Adrenal gland (tissue), 12 donors: ENCODE measurements around the gene FCHSD2. TPM values are rescaled to one million over a fixed set of nuclear protein-coding genes. Genes with fewer than 3 reads are reported as not detected.

ENCODE experiments used
- DNase-seq, 7 donors: peaks; one replicate each; pipeline ENCODE4 v3.0.0-alpha.2; 2019 to 2020
- H3K27ac ChIP-seq, 5 donors: fragments of 200-600 bp; sonication (generic) in 4 of 5; 1 replicate in 3 of 5; 2 replicates in 2 of 5; pipeline versions ENCODE4 v1.5.1 to v1.8.0; 2016 to 2020; ENCODE audit warnings: mild to moderate bottlenecking in 1 of 5
- H3K27me3 ChIP-seq: fragments of 200-600 bp; 2 replicates; pipeline ENCODE4 v1.8.0; 2021
- H3K36me3 ChIP-seq, 2 donors: fragments of 200-600 bp; replicated peaks in 1 of 2; 1 replicate in 1 of 2; 2 replicates in 1 of 2; pipeline versions ENCODE4 v1.5.1 to v1.8.0; 2018 to 2022
- H3K4me1 ChIP-seq, 2 donors: fragments of 200-600 bp; replicated peaks in 1 of 2; 1 replicate in 1 of 2; 2 replicates in 1 of 2; pipeline versions ENCODE4 v1.5.1 to v1.8.0; 2018 to 2021
- H3K4me3 ChIP-seq, 4 donors: fragments of 200-600 bp; sonication (generic) in 3 of 4; one replicate each; pipeline ENCODE4 v1.5.1; 2016 to 2018
- H3K9me3 ChIP-seq, 3 donors: fragments of 200-600 bp; sonication (generic) in 1 of 3; replicated peaks in 1 of 3; 1 replicate in 2 of 3; 2 replicates in 1 of 3; pipeline versions ENCODE4 v1.5.1 to v1.8.0; 2016 to 2021
- CTCF ChIP-seq, 6 experiments: fragments of 450-650 bp in 4 of 6; fragments of 200-600 bp in 2 of 6; sonication (generic) in 1 of 6; IDR thresholded peaks; 1 replicate in 5 of 6; 2 replicates in 1 of 6; pipeline versions ENCODE4 v1.5.1 to v1.8.0; 2016 to 2021; ENCODE audit warnings: antibody characterized with exemption in 6 of 6, mild to moderate bottlenecking in 2 of 6, moderate library complexity in 1 of 6
- POLR2A ChIP-seq, 2 donors: fragments of 450-650 bp; IDR thresholded peaks; one replicate each; pipeline ENCODE4 v1.6.1; 2017; ENCODE audit warnings: antibody characterized with exemption in 2 of 2, mild to moderate bottlenecking in 2 of 2, moderate library complexity in 1 of 2
- WGBS, 4 donors: extraction: QIAGEN DNeasy Blood & Tissue Kit in 2 of 4; methylation state at CpG; one replicate each; pipeline versions ENCODE4 v1.1.5 to v1.1.7; 2013 to 2017; 5-methylcytosine and 5-hydroxymethylcytosine counted together
- intact Hi-C, 2 donors: fragments of 100-400 bp; cut with DNase I; formaldehyde crosslinking; loops; one replicate each; pipeline versions ENCODE4 v1.14.1 to v1.15.0; 2022 to 2023
- polyA plus RNA-seq, 3 donors: library from polyadenylated mRNA; stranded (reverse); fragments of 200-250 nt in 2 of 3; fragments of 350-450 nt in 1 of 3; fragmentation: Illumina TruSeq in 1 of 3; extraction: RNeasy Lipid Tissue Mini Kit (QIAGEN cat#74804) in 1 of 3; gene quantifications; one replicate each; pipeline ENCODE4 v1.2.3, GENCODE V29; 2013 to 2014
- total RNA-seq, 9 donors: library from RNA; depleted of rRNA in 4 of 9; stranded (reverse); fragments of >200 nt in 4 of 9; fragments of 120-200 nt in 1 of 9; fragmentation: NEBNext Ultra II Directional in 1 of 9; extraction: Animal tissue kit (Norgen Biotek cat#: 25700) in 1 of 9; gene quantifications; one replicate each; pipeline versions ENCODE4 v1.1.0 to v1.2.4, GENCODE V29; 2013 to 2023
- donor health status: healthy with polysubstance abuse.
- donor health status: Bipolar disorder and iron deficiency.
- donor health status: DM: yes; HTN: yes; CAD: no.
- donor health status: DM: no; HTN: no; CAD: no.
- donor health status: DM: no; HTN: no; CAD: no.
- donor health status: DM: yes; HTN: yes; CAD: no.

The FCHSD2 gene
- total and polyA plus RNA-seq, 12 donors = 14.6 to 67.2 (median 32.7) TPM

DNA sequence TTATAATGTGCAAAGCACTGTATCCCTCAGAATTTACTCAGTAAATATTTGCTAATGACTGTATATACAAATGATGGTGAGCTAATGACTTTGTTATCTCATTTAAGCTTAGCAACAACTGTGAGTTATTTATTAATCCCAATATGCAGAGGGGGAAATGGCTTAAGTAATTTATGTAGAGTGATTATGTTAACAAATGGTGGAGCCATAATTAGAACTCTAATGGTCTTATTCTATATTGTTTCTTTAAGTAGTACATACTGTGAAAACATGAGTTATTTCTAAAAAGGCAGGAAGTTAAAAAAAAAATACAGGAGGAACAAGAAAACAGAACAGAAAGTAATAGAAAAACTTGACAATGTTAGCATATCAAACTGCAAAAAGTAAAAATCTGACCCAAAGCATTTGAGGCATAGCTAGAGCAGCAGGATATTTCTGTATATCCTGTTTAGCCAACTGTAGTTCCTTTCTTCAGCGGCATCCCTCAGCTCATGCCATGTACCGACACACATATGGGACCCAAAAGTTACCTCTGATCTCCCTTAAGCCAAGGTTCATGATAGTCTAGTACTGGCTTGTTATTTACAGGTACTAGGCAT is 94.2 kb downstream of the FCHSD2 start:
- peaks cover 0 to 23% of the 10 kb centered on the region in 2 donors for H3K4me1 ChIP-seq
- no peaks in the 10 kb centered on the region for H3K36me3 ChIP-seq
- DNase-seq = no peak
- no peak overlapping the region for H3K4me3 ChIP-seq
- H3K27ac ChIP-seq = peak overlapping the region in 1 of 5 donors; percentile 69
- TF ChIP-seq CTCF (IDR thresholded peaks at IDR 0.05) (no peak), POLR2A (IDR thresholded peaks at IDR 0.05) (no peak)
- intact Hi-C loops = no loop called here
- H3K9me3 ChIP-seq = no peaks in the 10 kb centered on the region
- WGBS, 4 donors = 49 to 67% (median 60%) methylated on average over 2 of the region's 2 CpGs
- no peaks in the 10 kb centered on the region for H3K27me3 ChIP-seq

GRCh38 chr11:73040046-73040445 is 102.1 kb downstream of the FCHSD2 start:
- 80 to 89% (median 86%) methylated on average over 2 of the region's 2 CpGs for WGBS, 4 donors
- intact Hi-C loops = no loop called here
- Histone ChIP-seq H3K9me3 (no peaks in the 10 kb centered on the region), H3K36me3 (no peaks in the 10 kb centered on the region), H3K27ac (no peak overlapping the region), H3K4me1 (peaks cover 0 to 6% of the 10 kb centered on the region in 2 donors), H3K4me3 (no peak overlapping the region), H3K27me3 (no peaks in the 10 kb centered on the region)
- DNase-seq = no peak
- no peak for TF ChIP-seq CTCF (IDR thresholded peaks at IDR 0.05)
- no peak for TF ChIP-seq POLR2A (IDR thresholded peaks at IDR 0.05)

DNA sequence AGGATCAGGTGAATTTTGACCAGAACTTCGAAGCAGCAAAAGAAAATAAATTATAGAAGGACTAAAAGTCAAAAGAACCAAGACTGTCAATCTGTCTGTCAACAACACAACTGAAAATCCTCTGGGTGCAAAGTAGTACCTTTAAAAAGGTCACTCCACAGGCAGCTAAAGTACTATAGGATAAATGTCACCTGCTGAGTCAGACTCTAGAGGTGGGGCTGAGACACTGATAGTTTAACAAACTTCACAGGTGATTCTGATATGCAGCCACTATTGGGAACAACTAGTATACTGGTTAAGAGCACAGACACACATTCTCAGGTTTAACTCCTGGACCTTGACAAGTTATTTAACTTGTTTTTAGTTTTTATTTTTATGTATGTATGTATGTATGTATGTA is 107.3 kb downstream of the FCHSD2 start:
- H3K9me3 ChIP-seq = no peaks in the 10 kb centered on the region
- DNase-seq = no peak
- no peak overlapping the region for H3K27ac ChIP-seq
- no peaks in the 10 kb centered on the region for H3K27me3 ChIP-seq
- intact Hi-C loops = no loop called here
- 85 to 94% (median 91%) methylated on average over 1 of the region's 1 CpG for WGBS, 4 donors
- H3K36me3 ChIP-seq = no peaks in the 10 kb centered on the region
- H3K4me3 ChIP-seq = no peak overlapping the region
- no peak for TF ChIP-seq CTCF (IDR thresholded peaks at IDR 0.05)
- peaks cover 0 to 6% of the 10 kb centered on the region in 2 donors for H3K4me1 ChIP-seq

DNA sequence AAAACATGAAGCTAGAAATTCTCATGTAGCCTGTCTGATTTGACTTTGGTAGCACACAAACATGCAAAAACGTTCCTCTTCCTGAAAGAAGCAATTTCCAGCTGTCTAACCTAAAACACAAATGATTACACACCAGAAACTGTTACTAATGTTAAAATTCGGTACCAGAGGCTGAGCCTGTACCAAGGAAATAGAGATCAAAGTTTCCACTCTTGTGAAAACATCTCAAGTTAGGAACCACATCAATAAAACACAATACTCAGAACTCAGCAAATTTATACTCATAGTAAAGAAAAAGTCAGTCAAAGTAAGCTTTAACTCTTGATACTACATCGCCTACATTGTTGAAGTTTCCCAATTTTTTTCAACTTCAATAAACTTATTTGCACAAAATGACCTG is 107.8 kb downstream of the FCHSD2 start:
- no peak overlapping the region for H3K4me3 ChIP-seq
- H3K27ac ChIP-seq = no peak overlapping the region
- no peaks in the 10 kb centered on the region for H3K27me3 ChIP-seq
- no peak for DNase-seq
- no peaks in the 10 kb centered on the region for H3K36me3 ChIP-seq
- TF ChIP-seq CTCF (IDR thresholded peaks at IDR 0.05) (no peak), POLR2A (IDR thresholded peaks at IDR 0.05) (no peak)
- intact Hi-C loops = no loop called here
- H3K4me1 ChIP-seq = peaks cover 0 to 6% of the 10 kb centered on the region in 2 donors
- H3K9me3 ChIP-seq = no peaks in the 10 kb centered on the region
- WGBS, 4 donors = 57 to 71% (median 60%) methylated on average over 3 of the region's 3 CpGs
